Astrocyte of the cerebellum (primary cell): ENCODE data around the gene PSMD10.

ENCODE experiments used
- DNase-seq: peaks from one replicate; pipeline ENCODE4 v3.0.0-alpha.2; 2011; ENCODE audit warnings: low read depth
- H3K4me3 ChIP-seq: 2 replicates; pipeline ENCODE4 v1.5.1; 2011; ENCODE audit warnings: mild to moderate bottlenecking, low read depth, low read length, moderate library complexity
- CTCF ChIP-seq: IDR thresholded peaks from 2 replicates; pipeline ENCODE4 v1.5.1; 2012; ENCODE audit warnings: low read length, low read depth, moderate library complexity, mild to moderate bottlenecking; ENCODE audit errors: missing control alignments
- in situ Hi-C: cut with HindIII; loops from 2 replicates; pipeline ENCODE4 v1.10.0; 2017; ENCODE audit warnings: low sequenced_read_pairs

PSMD10 gene

GRCh38 chrX:108064001-108064400, 27.3 kb downstream of the PSMD10 start:
- no peak overlapping the region for H3K4me3 ChIP-seq
- in situ Hi-C loops = no loop called here
- no peak for DNase-seq
- no peak for TF ChIP-seq CTCF

- no peak for TF ChIP-seq CTCF
- no peak overlapping the region for H3K4me3 ChIP-seq
- in situ Hi-C loops = no loop called here
- DNase-seq = no peak
Measured at GRCh38 chrX:108059801-108060200, 31.5 kb downstream of the PSMD10 start.

GRCh38 chrX:108055546-108055945, 35.8 kb downstream of the PSMD10 start:
- DNase-seq = no peak
- H3K4me3 ChIP-seq = no peak overlapping the region
- TF ChIP-seq CTCF = no peak
- in situ Hi-C loops = no loop called here

- DNase-seq = no peak
- in situ Hi-C loops = no loop called here
- no peak overlapping the region for H3K4me3 ChIP-seq
- no peak for TF ChIP-seq CTCF
Measured at GRCh38 chrX:108053218-108053617, 38.1 kb downstream of the PSMD10 start.

- DNase-seq = no peak
- in situ Hi-C loops = no loop called here
- H3K4me3 ChIP-seq = no peak overlapping the region
- no peak for TF ChIP-seq CTCF
Measured at GRCh38 chrX:108049649-108050048, 41.7 kb downstream of the PSMD10 start.

GRCh38 chrX:108044554-108045256, 46.6 kb downstream of the PSMD10 start, which contains the start of gene VSIG1:
Gene VSIG1 (plus strand): TSS chrX:108045065. CDS start chrX:108045131, 66 bp downstream.
- no peak within 1 kb of the TSS for H3K4me3 ChIP-seq
- no peak for TF ChIP-seq CTCF
- in situ Hi-C loops = no loop called here
- DNase-seq = no peak
